ENCODE data around the gene FHOD3.

DNA sequence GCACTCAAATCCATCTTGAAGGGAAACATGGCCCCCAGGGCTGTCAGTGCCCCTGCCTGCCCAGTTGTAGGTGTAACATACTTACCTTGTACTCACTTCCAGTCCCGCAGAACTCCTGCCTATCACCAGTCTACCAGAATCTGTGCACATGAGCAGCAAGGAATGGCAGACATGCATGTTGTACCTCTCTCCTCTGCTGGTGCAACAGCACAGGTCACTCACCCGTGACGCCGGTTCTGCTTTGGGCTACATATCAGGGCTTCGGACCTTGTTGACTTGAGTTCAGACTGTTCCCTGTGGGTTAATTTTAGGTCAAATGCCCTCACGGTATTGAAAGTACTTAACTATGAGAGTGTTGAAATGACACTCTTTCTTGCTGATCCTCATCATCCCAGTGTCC lies 315.6 kb downstream of the FHOD3 start:
- TF ChIP-seq, protein P1, sequence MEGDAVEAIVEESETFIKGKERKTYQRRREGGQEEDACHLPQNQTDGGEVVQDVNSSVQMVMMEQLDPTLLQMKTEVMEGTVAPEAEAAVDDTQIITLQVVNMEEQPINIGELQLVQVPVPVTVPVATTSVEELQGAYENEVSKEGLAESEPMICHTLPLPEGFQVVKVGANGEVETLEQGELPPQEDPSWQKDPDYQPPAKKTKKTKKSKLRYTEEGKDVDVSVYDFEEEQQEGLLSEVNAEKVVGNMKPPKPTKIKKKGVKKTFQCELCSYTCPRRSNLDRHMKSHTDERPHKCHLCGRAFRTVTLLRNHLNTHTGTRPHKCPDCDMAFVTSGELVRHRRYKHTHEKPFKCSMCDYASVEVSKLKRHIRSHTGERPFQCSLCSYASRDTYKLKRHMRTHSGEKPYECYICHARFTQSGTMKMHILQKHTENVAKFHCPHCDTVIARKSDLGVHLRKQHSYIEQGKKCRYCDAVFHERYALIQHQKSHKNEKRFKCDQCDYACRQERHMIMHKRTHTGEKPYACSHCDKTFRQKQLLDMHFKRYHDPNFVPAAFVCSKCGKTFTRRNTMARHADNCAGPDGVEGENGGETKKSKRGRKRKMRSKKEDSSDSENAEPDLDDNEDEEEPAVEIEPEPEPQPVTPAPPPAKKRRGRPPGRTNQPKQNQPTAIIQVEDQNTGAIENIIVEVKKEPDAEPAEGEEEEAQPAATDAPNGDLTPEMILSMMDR (IDR thresholded peaks at IDR 0.05), result no peak
- no peak for TF ChIP-seq POLR2A (IDR thresholded peaks at IDR 0.05)
